ENCODE measurements around the gene SENP1. TPM values are rescaled to one million over a fixed set of nuclear protein-coding genes. Genes with fewer than 3 reads are reported as not detected.

Gene SENP1
- polyA plus RNA-seq, 1 donor from 2014 or later, result 14.0 TPM

- no peaks in the 10 kb centered on the region for H3K9me2 ChIP-seq (ENCODE audit: insufficient read depth, low read length)
- no peak overlapping the region for H3K27ac ChIP-seq (ENCODE audit: low read length)
- no peaks in the 10 kb centered on the region for H3K36me3 ChIP-seq (ENCODE audit: insufficient read depth, low read length)
- H3K9me3 ChIP-seq (ENCODE audit: low read length), result no peaks in the 10 kb centered on the region
- no peak overlapping the region for H2AFZ ChIP-seq (ENCODE audit: low read depth, low read length)
- H3K79me2 ChIP-seq (replicated peaks; ENCODE audit: insufficient read depth, low read length), result no peaks in the 10 kb centered on the region
- no peak overlapping the region for H3K4me3 ChIP-seq (ENCODE audit: low read length)
- TF ChIP-seq EP300 (conservative IDR thresholded peaks at IDR 0.05; ENCODE audit: poor library complexity, severe bottlenecking) (no peak), MXI1 (conservative IDR thresholded peaks at IDR 0.05; ENCODE audit: poor library complexity, severe bottlenecking) (no peak), SMC3 (conservative IDR thresholded peaks at IDR 0.05; ENCODE audit: poor library complexity) (no peak), EZH2 (IDR thresholded peaks at IDR 0.05; ENCODE audit: borderline replicate concordance, insufficient read depth, low read length, poor library complexity, severe bottlenecking) (no peak), TAF1 (IDR thresholded peaks at IDR 0.05; ENCODE audit: low read depth) (no peak), RAD21 (conservative IDR thresholded peaks at IDR 0.05) (no peak), POLR2AphosphoS5 (IDR thresholded peaks at IDR 0.05) (no peak)
- TF ChIP-seq, protein P1, sequence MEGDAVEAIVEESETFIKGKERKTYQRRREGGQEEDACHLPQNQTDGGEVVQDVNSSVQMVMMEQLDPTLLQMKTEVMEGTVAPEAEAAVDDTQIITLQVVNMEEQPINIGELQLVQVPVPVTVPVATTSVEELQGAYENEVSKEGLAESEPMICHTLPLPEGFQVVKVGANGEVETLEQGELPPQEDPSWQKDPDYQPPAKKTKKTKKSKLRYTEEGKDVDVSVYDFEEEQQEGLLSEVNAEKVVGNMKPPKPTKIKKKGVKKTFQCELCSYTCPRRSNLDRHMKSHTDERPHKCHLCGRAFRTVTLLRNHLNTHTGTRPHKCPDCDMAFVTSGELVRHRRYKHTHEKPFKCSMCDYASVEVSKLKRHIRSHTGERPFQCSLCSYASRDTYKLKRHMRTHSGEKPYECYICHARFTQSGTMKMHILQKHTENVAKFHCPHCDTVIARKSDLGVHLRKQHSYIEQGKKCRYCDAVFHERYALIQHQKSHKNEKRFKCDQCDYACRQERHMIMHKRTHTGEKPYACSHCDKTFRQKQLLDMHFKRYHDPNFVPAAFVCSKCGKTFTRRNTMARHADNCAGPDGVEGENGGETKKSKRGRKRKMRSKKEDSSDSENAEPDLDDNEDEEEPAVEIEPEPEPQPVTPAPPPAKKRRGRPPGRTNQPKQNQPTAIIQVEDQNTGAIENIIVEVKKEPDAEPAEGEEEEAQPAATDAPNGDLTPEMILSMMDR (IDR thresholded peaks at IDR 0.05; ENCODE audit: poor library complexity, severe bottlenecking), result no peak
- TF ChIP-seq, protein P2, sequence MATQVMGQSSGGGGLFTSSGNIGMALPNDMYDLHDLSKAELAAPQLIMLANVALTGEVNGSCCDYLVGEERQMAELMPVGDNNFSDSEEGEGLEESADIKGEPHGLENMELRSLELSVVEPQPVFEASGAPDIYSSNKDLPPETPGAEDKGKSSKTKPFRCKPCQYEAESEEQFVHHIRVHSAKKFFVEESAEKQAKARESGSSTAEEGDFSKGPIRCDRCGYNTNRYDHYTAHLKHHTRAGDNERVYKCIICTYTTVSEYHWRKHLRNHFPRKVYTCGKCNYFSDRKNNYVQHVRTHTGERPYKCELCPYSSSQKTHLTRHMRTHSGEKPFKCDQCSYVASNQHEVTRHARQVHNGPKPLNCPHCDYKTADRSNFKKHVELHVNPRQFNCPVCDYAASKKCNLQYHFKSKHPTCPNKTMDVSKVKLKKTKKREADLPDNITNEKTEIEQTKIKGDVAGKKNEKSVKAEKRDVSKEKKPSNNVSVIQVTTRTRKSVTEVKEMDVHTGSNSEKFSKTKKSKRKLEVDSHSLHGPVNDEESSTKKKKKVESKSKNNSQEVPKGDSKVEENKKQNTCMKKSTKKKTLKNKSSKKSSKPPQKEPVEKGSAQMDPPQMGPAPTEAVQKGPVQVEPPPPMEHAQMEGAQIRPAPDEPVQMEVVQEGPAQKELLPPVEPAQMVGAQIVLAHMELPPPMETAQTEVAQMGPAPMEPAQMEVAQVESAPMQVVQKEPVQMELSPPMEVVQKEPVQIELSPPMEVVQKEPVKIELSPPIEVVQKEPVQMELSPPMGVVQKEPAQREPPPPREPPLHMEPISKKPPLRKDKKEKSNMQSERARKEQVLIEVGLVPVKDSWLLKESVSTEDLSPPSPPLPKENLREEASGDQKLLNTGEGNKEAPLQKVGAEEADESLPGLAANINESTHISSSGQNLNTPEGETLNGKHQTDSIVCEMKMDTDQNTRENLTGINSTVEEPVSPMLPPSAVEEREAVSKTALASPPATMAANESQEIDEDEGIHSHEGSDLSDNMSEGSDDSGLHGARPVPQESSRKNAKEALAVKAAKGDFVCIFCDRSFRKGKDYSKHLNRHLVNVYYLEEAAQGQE (IDR thresholded peaks at IDR 0.05; ENCODE audit: borderline replicate concordance), result no peak
- no peak overlapping the region for H3K9ac ChIP-seq (ENCODE audit: low read length)
- no peaks in the 10 kb centered on the region for H3K27me3 ChIP-seq (ENCODE audit: insufficient read depth, low read depth, low read length)
- H3F3A ChIP-seq (ENCODE audit: insufficient read depth, low read length, poor library complexity, severe bottlenecking), result no peaks in the 10 kb centered on the region
- no peak overlapping the region for H3K4me2 ChIP-seq (ENCODE audit: low read length)
- no peaks in the 10 kb centered on the region for H4K20me1 ChIP-seq (ENCODE audit: insufficient read depth)
These were observed 69.1 kb downstream of the SENP1 start for GRCh38 chr12:48036818-48037217.

DNA sequence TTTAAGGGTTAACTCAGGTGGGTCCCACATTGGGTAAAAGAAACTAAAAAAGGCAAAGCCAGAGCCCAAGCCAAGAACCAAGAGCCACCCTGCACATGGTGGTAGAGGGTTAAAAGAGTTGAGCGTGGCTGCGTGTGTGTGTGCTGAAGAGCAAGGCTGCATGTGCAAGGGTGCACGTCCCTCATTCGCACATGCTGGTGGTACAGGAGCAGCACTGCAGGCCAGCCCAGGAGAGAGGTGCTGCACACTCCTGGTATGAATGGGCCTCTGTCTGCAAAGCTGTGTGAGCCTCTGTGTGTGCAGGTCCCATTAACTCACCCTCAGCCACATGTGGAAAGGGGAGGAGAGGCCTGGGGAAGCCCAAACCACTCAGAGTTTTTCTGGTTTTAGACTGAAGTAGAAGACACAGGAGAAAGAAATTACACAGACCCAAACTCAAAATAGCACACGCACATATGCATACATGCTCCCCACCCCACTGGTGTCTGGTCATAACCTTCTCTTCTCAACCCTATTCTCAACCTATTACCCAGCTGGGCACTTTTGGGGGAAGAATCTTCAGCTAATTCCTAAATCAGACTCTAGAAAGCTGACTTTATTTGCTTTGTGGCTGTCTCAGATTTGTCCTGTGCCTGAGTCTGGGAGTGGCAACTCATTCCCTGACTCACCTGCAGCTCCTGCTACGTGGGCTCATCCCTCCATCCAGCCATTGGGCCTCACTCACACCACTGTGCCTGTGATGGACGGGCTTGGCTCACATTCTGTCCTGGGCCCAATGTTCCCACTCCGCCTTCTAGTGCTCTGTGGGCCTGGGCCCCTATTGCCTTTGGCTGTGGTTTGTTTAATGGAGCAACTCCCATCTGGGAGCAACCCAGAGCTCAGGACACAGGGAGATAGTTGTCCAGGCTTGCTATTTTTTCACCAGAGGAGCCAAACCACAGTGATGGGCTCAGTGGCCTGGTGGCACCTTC lies 70.8 kb downstream of the SENP1 start:
- TF ChIP-seq EP300 (conservative IDR thresholded peaks at IDR 0.05; ENCODE audit: poor library complexity, severe bottlenecking) (no peak), SMC3 (conservative IDR thresholded peaks at IDR 0.05; ENCODE audit: poor library complexity) (no peak), EZH2 (IDR thresholded peaks at IDR 0.05; ENCODE audit: borderline replicate concordance, insufficient read depth, low read length, poor library complexity, severe bottlenecking) (no peak), POLR2AphosphoS5 (IDR thresholded peaks at IDR 0.05) (no peak), RAD21 (conservative IDR thresholded peaks at IDR 0.05) (no peak)
- H4K20me1 ChIP-seq (ENCODE audit: insufficient read depth), result no peaks in the 10 kb centered on the region
- H3F3A ChIP-seq (ENCODE audit: insufficient read depth, low read length, poor library complexity, severe bottlenecking), result no peaks in the 10 kb centered on the region
- no peaks in the 10 kb centered on the region for H3K9me3 ChIP-seq (ENCODE audit: low read length)
- H3K9ac ChIP-seq (ENCODE audit: low read length), result no peak overlapping the region
- H3K27me3 ChIP-seq (ENCODE audit: insufficient read depth, low read depth, low read length), result no peaks in the 10 kb centered on the region
- H3K27ac ChIP-seq (ENCODE audit: low read length), result no peak overlapping the region
- H3K4me3 ChIP-seq (ENCODE audit: low read length), result no peak overlapping the region
- no peaks in the 10 kb centered on the region for H3K79me2 ChIP-seq (replicated peaks; ENCODE audit: insufficient read depth, low read length)
- no peaks in the 10 kb centered on the region for H3K36me3 ChIP-seq (ENCODE audit: insufficient read depth, low read length)
- no peak overlapping the region for H2AFZ ChIP-seq (ENCODE audit: low read depth, low read length)
- H3K4me2 ChIP-seq (ENCODE audit: low read length), result no peak overlapping the region
- no peaks in the 10 kb centered on the region for H3K9me2 ChIP-seq (ENCODE audit: insufficient read depth, low read length)
